CMK (cell line): ENCODE results near the gene YEATS2.

Source experiments
- DNase-seq: peaks from one replicate; pipeline ENCODE4 v3.0.0-alpha.2; 2010; ENCODE audit warnings: low read depth

Gene YEATS2

GRCh38 chr3:183837390-183837789, 139.8 kb downstream of the YEATS2 start:
- no peak for DNase-seq

DNA sequence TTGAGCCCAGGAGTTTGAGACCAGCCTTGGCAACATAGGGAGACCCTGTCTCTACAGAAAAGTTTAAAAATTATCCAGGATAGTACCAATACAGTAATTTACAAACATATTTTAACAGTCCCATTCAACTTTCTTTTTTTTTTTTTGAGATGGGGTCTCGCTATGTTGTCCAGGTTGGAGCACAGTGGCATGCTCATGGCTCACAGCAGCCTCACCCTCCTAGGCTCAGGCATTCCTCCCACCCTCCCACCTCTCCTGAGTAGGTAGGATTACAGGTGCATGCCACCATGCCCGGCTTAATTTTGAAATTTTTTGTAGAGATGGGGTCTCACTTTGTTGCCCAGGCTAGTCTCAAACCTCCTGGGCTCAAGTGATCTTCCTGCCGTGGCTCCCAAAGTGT, 140.3 kb downstream of the YEATS2 start:
- DNase-seq, result no peak

- DNase-seq, result no peak
These were observed 142.2 kb downstream of the YEATS2 start for GRCh38 chr3:183839751-183840150.

DNA sequence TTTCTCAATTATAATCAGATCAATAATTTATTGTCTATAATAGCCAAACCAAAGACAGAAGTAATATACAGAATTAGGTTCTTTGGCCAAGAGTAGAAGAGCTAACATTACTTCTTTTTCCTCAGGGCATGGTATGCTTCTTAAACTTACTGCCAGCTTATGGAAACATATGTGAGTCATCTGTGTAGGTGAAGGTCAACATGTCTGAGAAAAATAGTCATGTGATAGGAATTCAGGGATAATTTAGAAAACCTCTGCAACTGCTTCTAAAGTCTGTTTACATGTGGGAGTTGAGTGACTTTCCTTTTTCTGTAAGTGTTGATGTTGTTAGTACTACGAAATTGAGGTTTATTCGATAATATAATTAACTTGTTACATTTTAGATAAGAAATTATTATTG, 147.0 kb downstream of the YEATS2 start:
- DNase-seq, result no peak

- DNase-seq, result no peak
These were observed 147.5 kb downstream of the YEATS2 start for GRCh38 chr3:183845090-183845489.

GRCh38 chr3:183845608-183846288, 148.2 kb downstream of the YEATS2 start:
- DNase-seq, result no peak

DNA sequence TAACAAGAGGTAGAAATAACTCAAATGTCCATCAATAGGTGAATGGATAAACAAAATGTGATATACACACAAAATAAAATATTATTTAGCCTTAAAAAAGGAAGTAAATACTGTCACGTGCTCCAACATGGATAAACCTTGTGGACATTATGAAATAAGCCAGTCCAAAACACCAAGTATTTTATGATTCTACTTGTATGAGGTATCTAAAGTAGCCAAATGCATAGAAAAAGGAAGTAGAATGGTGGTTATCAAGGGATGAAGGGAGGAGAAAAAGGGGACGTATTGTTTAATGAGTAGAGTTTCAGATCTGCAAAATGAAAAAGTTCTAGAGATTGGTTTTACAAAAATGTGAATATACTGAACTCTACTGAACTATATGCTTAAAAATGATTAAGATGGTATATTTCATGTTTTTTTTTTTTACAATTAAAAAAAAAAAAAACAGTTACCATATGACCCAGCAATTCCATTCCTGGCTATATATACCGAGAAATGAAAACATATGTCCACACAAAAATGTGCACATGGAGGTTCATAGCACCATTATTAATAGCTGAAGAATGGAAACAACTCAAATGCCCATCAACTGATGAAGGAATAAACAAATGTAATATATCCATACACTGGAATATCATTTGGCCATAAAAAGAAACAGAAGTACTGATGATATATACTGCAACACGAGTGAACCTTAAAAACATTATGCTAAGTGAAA, 156.9 kb downstream of the YEATS2 start:
- no peak for DNase-seq

- DNase-seq, result no peak
These were observed 160.3 kb downstream of the YEATS2 start for GRCh38 chr3:183857863-183858262.
